Cardiac fibroblast (primary cell): Measurements from ENCODE around the gene SPATA13.
A peak's percentile ranks its signal among the peaks of the same experiment; 100 is the strongest.

Experiments used
- DNase-seq, 2 donors: peaks; one replicate each; pipeline versions ENCODE4 v3.0.0 to v3.0.0-alpha.2; 2010; ENCODE audit warnings: low read depth in 2 of 2
- H3K4me3 ChIP-seq, 2 donors: replicated peaks in 1 of 2; 1 replicate in 1 of 2; 2 replicates in 1 of 2; pipeline ENCODE4 v1.5.1; 2011; ENCODE audit warnings: low read depth in 2 of 2, low read length in 2 of 2, mild to moderate bottlenecking in 2 of 2, moderate library complexity in 1 of 2
- CTCF ChIP-seq: IDR thresholded peaks from one replicate; pipeline ENCODE4 v1.5.1; 2011; ENCODE audit warnings: low read depth, mild to moderate bottlenecking, low read length, inconsistent platforms

The SPATA13 gene

DNA sequence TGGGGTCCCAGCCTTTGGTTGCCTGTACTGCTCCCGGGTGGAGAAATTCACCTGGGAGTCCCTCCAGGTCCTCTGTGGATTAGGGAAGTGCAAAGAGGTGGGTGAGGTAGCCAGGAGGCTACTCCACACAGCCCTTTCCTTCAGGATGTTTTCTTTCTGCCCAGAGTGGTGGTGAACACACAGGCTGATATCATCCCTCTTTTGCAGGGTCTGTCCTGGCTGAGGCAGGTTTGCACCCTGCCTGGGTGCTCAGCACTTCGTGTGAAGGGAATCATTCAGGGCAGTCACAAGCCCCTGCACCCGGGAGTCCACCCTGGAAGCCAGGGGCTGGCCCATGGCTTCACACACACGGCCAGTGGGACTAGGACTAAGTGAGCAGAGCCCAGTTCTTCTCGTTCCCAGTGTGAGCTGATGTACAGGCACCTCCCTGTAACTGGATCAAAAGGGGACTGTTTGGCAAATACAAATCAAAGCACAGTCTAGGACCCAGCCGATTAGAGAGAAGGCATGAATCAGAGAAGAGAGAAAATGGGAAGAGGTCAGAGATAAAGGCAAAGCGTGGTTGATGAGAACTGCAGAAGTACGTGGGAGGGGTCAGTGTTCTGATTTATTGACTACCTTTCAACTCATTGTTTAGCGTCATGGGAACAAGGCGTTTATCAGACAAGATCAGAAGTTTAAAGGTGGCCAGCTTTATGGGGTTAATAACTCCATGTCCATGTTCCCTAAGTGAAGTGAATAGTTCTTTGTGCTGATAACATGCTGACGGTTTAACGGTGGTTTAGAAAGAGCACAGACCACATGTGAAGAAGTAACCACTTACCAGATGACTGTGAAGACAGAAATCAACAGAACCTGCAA lies 30.4 kb upstream of the SPATA13 start:
- DNase-seq: no peak
- H3K4me3 ChIP-seq: no peak overlapping the region
- TF ChIP-seq CTCF: no peak

- H3K4me3 ChIP-seq: no peak overlapping the region
- peak in 1 of 2 donors; percentile 18 for DNase-seq
- TF ChIP-seq CTCF: no peak
Measured at GRCh38 chr13:24131749-24132148, 28.8 kb upstream of the SPATA13 start.

DNA sequence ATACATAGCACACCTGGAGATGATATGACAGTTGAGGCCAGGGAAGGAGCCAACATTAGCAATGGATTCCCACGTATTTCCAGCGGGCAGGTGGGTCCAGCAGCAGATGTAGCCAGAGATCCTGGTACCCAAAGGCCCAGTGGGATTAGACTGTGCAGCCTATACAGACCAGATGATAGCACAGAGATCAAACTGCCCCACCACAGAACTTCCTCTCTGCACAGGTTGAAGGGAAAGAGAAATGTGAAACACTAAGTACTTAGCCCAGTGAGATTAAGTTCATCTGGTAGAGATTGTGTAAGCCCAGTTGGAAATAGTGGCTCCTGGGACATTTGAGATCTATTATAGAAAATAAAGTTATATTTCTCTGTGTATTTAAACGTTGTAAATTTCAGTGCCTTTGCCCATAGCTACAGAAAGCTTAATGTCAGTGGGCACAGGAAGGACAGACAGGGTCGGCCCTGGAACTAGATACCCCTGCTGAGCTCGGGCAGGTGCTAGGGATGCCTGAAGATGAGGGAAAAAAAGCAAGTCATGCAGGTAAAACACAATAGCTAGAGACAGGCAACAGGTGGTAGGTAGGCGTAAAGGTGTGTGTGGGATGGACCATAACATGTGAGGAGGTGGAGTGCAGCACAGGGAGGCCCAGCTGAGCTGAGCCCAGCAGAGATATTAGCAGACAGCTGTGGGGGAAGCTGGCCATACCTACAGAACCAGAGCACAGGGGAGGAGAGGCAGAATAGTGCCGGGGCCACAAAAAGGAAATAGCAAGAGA lies 27.3 kb upstream of the SPATA13 start:
- H3K4me3 ChIP-seq: no peak overlapping the region
- no peak for TF ChIP-seq CTCF
- DNase-seq: no peak

DNA sequence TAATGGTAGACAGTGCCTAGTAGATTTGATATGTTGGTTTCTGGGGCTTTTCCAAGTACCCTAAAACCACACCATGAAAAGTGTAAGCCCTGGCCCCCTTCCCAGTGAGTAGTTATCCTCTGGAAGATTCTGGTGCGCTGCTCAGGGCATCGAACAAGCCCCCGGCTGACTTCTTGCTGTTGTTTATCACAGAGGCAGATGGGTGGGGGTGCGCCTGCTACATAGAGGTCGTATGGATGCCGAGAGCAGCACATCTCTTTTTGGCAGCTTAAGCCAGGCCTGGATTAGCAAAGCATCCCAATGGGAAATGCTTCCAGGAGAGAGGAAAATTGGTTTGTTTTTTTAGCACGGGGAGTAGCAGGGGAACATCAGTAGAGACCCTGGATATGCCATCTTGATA lies 26.3 kb upstream of the SPATA13 start:
- H3K4me3 ChIP-seq: no peak overlapping the region
- no peak for TF ChIP-seq CTCF
- no peak for DNase-seq

DNA sequence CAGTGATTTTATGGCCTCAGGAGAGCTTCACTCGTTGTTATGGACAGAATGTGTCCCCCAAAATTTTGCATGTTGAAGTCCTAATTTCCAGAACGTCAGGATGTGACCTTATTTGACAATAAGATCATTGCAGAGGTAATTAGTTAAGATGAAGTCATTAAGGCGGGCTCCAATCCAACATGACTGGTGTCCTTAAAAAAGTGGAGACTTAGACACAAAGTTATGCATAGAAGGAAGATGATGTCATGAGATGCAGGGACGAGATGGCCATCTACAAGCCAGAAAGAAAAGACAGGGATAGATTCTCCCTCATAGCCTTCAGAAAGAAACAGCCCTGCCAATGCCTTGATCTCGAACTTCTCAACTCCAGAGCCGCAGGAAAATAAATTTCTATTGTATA lies 25.8 kb upstream of the SPATA13 start:
- no peak for TF ChIP-seq CTCF
- no peak overlapping the region for H3K4me3 ChIP-seq
- peak in 1 of 2 donors; percentile 18 for DNase-seq

DNA sequence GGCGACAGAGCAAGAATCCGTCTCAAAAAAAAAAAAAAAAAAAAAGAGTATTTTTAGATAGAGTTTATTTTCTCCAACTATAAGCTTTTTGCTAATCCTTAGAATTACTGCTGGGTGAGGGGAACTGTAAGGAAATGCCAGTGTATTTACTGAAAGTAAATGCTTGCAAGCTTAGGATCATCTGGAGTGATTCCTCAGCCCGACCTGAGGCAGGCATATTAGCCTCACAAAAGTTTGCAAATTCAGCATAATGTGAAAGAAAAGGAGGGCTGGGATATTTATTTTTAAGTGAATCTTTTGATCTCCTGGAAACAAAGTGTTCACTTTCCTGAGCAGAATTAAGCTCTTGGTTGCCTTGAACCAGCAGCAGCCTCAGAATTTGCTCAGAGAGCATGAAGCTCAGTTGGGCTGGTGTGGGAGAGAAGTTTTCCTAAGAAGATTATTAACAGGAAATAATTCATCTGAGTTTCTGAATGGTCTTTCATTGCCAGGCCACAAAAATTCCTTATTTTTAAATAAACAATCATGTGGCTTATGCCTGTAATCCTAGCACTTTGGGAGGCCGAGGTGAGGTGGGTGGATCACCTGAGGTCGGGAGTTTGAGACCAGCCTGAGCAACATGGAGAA lies 24.7 kb upstream of the SPATA13 start:
- TF ChIP-seq CTCF: no peak
- peak; percentile 59 to 75 for DNase-seq
- no peak overlapping the region for H3K4me3 ChIP-seq
